Activated naive CD4-positive, alpha-beta T cell treated with anti-CD3 and anti-CD28 coated beads for 36 hours (primary cell): ENCODE results near the gene PTPN1. TPM values are rescaled to one million over a fixed set of nuclear protein-coding genes. Genes with fewer than 3 reads are reported as not detected.

ENCODE experiments used
- CTCF ChIA-PET: fragments of 350-600 bp; sonication (Branson Sonifier 250); formaldehyde crosslinking; loops from one replicate; lab custom pipeline; 2021; ENCODE audit warnings: antibody characterized with exemption; lab: Charles Lee
- DNase-seq: peaks from one replicate; pipeline ENCODE4 v3.0.0-alpha.2; 2020
- H3K27ac Mint-ChIP-seq: one replicate; pipeline ENCODE4 v1.8.0; 2021; ENCODE audit warnings: mild to moderate bottlenecking, mixed read lengths
- H3K27me3 Mint-ChIP-seq: one replicate; pipeline ENCODE4 v1.8.0; 2021; ENCODE audit warnings: low read depth, mixed read lengths
- H3K36me3 Mint-ChIP-seq: one replicate; pipeline ENCODE4 v1.8.0; 2021; ENCODE audit warnings: low read depth, mixed read lengths
- H3K4me1 Mint-ChIP-seq: one replicate; pipeline ENCODE4 v1.8.0; 2021; ENCODE audit warnings: low read depth, mixed read lengths
- H3K4me3 Mint-ChIP-seq: one replicate; pipeline ENCODE4 v1.8.0; 2021; ENCODE audit warnings: mild to moderate bottlenecking, moderate library complexity, mixed read lengths
- H3K9me3 Mint-ChIP-seq: one replicate; pipeline ENCODE4 v1.8.0; 2021; ENCODE audit warnings: mixed read lengths
- intact Hi-C: fragments of 100-400 bp; cut with micrococcal nuclease; formaldehyde crosslinking; loops from one replicate; pipeline ENCODE4 v1.15.1; 2023
- total RNA-seq, 2 experiments: library from RNA; stranded (reverse); gene quantifications; one replicate each; pipeline ENCODE4 v1.2.3, GENCODE V29; 2021

PTPN1 gene
- 100 to 1,000 TPM; 111 to 119 TPM for total RNA-seq

DNA sequence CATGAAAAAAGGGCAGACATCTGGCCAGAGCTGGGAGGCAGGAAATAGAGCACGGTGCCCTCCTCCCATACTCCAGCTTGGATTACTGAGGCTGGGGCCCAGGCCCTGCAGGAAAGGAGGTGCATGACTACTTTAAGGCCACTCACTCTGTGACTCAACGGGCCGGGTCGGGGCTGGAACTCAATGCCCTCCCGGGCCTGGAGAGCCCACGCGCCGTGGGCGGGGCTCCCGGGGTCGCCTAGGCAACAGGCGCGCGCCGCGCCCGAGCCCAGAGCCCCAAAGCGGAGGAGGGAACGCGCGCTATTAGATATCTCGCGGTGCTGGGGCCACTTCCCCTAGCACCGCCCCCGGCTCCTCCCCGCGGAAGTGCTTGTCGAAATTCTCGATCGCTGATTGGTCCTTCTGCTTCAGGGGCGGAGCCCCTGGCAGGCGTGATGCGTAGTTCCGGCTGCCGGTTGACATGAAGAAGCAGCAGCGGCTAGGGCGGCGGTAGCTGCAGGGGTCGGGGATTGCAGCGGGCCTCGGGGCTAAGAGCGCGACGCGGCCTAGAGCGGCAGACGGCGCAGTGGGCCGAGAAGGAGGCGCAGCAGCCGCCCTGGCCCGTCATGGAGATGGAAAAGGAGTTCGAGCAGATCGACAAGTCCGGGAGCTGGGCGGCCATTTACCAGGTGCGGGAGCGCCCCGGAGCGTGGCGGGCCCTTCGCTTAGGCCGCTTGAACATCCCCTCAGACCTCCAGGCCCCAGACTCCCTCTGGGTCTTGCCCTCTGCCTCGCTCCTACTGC lies at the start of gene PTPN1:
TSS of gene PTPN1 (plus strand) at position 461 of the 783 bp plus-strand sequence. CDS start at position 606, 145 bp downstream.
- intact Hi-C loops = loop anchor here (1.0 to 5.0 kb wide), 8 partner anchors 9 to 422 kb away; partner anchors contain the start of genes ADNP and CEBPB

DNA sequence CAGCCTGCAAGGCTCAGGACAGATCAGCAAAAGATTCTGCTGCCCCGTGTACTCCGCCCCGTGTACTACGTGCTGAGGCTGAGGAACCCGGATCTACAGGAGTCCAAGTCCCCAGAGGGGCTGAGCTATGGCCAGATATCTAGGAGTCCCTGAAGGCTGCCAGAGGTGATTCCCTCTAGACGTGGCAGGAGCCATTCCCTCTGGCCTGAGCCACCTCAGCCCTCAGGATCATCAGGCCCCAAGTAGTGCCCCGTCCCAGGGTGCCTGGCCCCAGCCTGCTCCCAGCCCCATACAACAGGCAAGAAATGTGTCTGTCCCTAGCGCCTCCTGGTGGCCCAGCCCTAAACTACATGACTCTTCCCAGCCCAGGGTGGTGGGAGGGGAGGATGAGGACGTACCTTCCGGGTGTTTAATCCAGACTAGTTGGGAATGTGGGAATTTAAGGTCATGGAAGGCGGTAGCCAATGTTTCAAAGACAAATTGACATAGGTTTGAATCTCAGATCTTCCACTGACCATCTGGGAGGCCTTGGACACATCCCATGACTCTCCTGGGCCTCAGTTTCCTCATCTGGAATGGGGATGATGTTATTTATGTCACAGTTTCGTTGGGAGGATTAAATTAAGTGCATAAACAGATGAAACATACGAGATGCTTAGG lies 49.4 kb upstream of the PTPN1 start:
- no peaks in the 10 kb centered on the region for H3K9me3 Mint-ChIP-seq
- H3K27ac Mint-ChIP-seq = no peak overlapping the region
- H3K4me3 Mint-ChIP-seq = no peak overlapping the region
- H3K36me3 Mint-ChIP-seq = no peaks in the 10 kb centered on the region
- intact Hi-C loops = loop anchor here (1.0 to 10.0 kb wide), 4 partner anchors 122 to 476 kb away; partner anchors contain the start of genes CEBPB and SNAI1
- peaks cover 9% of the 10 kb centered on the region for H3K4me1 Mint-ChIP-seq
- peaks cover 4% of the 10 kb centered on the region for H3K27me3 Mint-ChIP-seq
- CTCF ChIA-PET = interaction anchor here (0.6 to 7.5 kb wide), 6 partner anchors 47 to 313 kb away, joined by 3 to 171 read pairs (median 3); partner anchors contain the start of gene CEBPB
- DNase-seq = peak; percentile 90

More for the DNA sequence above, at the start of gene PTPN1:
- peaks cover 37% of the 10 kb centered on the region for H3K4me1 Mint-ChIP-seq
- no peaks in the 10 kb centered on the region for H3K9me3 Mint-ChIP-seq
- CTCF ChIA-PET = interaction anchor here (1.7 to 6.4 kb wide), 8 partner anchors 10 to 67 kb away, joined by 4 to 51 read pairs (median 10); no protein-coding TSS in a partner anchor
- peak within 1 kb of the TSS; percentile 100 for H3K4me3 Mint-ChIP-seq
- H3K27me3 Mint-ChIP-seq = no peaks in the 10 kb centered on the region
- peak within 1 kb of the TSS; percentile 93 for H3K27ac Mint-ChIP-seq
- H3K36me3 Mint-ChIP-seq = peaks cover 30% of the 10 kb centered on the region
- peak; percentile 99 for DNase-seq

DNA sequence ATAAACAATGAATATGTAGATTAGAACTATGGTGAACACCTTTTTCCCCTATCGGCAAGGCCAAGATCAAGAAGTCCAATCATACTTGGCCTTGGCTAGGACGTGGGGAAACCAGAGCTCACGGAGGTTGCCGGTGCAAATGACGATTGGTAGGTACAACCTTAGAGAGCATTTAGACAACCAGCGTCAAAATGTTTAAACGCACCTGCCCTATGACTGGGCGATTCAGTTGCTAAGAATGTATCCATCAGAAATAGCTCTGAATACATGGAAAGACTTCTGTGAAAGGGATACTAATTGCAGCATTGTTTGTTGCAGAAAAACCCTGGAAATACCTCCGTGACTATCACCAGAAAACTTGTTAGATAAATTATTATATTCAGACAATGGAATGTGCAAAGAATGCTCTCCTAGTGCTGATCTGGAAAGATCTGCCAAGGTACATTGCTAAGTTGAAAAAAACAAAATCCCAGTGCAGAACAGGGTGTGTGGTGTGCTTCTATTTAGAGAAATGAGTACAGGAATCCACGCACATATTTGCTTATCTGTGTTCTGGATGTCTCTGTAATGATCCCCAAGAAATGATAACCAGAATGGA lies 48.0 kb upstream of the PTPN1 start:
- peaks cover 9% of the 10 kb centered on the region for H3K4me1 Mint-ChIP-seq
- intact Hi-C loops = loop anchor here (10.0 kb wide), 1 partner anchor 477 kb away; the partner anchor contains the start of gene SNAI1
- H3K4me3 Mint-ChIP-seq = no peak overlapping the region
- no peak overlapping the region for H3K27ac Mint-ChIP-seq
- no peaks in the 10 kb centered on the region for H3K9me3 Mint-ChIP-seq
- no peaks in the 10 kb centered on the region for H3K36me3 Mint-ChIP-seq
- DNase-seq = no peak
- CTCF ChIA-PET = interaction anchor here (0.5 to 7.5 kb wide), 14 partner anchors 10 to 425 kb away, joined by 3 to 171 read pairs (median 4); partner anchors contain the start of gene CEBPB
- no peaks in the 10 kb centered on the region for H3K27me3 Mint-ChIP-seq

DNA sequence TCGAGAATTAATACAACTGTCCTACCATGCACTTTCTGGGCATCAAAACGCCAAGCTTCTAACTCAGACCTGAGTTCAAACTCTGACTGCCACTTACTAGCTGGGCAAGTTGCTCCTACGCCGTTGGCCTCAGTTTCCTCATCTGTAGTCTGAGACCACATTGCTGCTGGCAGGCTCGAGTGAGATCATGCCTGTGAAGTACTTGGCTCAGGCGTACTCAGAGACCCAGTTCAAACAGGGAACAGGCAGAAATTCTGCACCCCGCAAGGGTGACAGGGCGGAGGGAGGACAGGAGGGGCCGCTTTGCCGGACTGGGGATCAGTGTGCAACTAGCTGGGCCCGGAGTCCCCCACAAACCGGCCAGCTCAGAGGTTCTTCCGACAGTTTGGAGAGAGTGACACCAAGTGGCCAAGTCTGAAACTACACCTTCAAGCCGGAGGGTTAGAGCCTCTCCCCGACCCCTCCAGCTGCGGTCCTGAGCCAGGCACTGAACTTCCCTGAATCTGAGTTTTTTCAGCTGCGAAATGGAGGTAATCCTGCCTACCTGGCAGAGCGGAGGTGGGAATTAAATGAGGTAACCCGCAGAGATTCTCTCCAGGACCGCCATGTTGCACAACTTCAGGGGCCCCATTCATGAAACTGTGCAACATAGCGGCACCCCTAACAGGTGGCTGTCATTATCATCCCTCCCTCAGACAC lies 46.0 kb upstream of the PTPN1 start:
- Mint-ChIP-seq H3K27ac (no peak overlapping the region), H3K36me3 (no peaks in the 10 kb centered on the region), H3K4me3 (no peak overlapping the region), H3K9me3 (no peaks in the 10 kb centered on the region), H3K27me3 (no peaks in the 10 kb centered on the region), H3K4me1 (peaks cover 11% of the 10 kb centered on the region)
- peak; percentile 59 for DNase-seq
- CTCF ChIA-PET = interaction anchor here (0.7 to 7.5 kb wide), 33 partner anchors 10 to 372 kb away, joined by 3 to 171 read pairs (median 4); partner anchors contain the start of gene CEBPB
- intact Hi-C loops = loop anchor here (1.0 to 10.0 kb wide), 4 partner anchors 106 to 479 kb away; partner anchors contain the start of genes CEBPB and SNAI1

DNA sequence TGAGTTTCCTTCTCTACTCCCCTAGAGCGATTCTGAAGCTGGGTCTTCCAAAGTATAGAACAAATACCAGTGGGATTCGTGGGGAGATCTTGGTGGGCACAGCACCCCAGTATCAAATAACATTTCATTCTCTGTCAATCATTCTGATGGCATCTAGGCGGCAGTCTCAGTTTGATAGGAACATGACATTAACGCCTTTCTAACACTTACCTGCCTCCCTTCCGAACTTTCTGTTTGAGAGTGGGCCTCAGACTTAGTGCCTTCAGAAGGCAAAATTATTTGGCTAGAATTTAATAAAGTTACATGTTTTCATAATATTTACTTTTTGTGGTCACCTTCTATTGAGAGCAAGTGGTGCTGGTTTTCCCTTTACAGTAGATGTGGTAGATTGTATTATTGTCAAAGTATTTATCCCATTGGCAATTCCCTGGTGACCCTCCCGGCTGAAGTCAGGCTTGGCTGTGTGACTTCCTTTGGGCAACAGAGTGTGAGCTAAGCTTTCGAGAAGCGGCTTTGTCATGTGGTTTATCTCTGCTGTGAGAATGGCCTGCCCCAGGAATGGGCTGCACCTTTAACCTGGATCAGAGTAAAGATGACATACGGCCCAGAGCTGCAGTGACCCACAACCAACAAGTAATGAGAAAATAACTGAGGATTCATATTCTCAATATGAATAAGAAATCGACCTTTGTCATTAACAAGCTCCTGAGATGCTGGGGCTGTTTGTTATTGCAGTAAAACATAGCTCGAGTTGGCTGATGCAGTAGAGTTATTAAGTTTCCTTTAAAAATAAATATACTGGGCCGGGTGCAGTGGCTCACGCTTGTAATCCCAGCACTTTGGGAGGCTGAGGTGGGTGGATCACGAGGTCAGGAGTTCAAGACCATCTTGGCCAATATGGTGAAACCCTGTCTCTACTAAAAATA lies 45.2 kb upstream of the PTPN1 start:
- H3K4me1 Mint-ChIP-seq = peaks cover 11% of the 10 kb centered on the region
- no peaks in the 10 kb centered on the region for H3K27me3 Mint-ChIP-seq
- no peaks in the 10 kb centered on the region for H3K36me3 Mint-ChIP-seq
- no peak overlapping the region for H3K27ac Mint-ChIP-seq
- no peak overlapping the region for H3K4me3 Mint-ChIP-seq
- intact Hi-C loops = loop anchor here (1.0 to 10.0 kb wide), 4 partner anchors 105 to 480 kb away; partner anchors contain the start of genes CEBPB and SNAI1
- no peak for DNase-seq
- no peaks in the 10 kb centered on the region for H3K9me3 Mint-ChIP-seq
- CTCF ChIA-PET = interaction anchor here (0.7 to 7.5 kb wide), 35 partner anchors 11 to 372 kb away, joined by 3 to 171 read pairs (median 4); partner anchors contain the start of genes CEBPB and UBE2V1

DNA sequence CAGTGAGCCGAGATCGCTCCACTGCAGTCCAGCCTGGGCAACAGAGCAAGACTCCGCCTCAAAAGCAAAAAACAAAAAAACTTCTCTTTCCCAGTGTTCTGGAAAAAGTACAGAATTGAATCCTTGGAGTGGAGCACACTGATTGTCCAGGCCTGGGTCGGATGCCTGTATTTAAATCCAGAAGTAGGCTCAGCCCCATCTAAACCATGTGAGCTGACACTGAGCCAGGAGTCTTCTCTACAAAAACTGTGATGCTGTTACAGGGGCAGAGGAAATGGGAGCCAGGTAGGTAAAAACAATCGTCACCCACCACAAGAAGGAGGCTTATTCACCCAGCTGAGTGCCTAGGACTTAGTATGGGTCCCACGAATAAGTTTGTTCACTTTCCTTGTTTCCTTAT lies 43.0 kb upstream of the PTPN1 start:
- no peaks in the 10 kb centered on the region for H3K27me3 Mint-ChIP-seq
- H3K27ac Mint-ChIP-seq = no peak overlapping the region
- H3K36me3 Mint-ChIP-seq = no peaks in the 10 kb centered on the region
- DNase-seq = no peak
- H3K4me1 Mint-ChIP-seq = peaks cover 17% of the 10 kb centered on the region
- intact Hi-C loops = loop anchor here (10.0 kb wide), 1 partner anchor 482 kb away; the partner anchor contains the start of gene SNAI1
- no peaks in the 10 kb centered on the region for H3K9me3 Mint-ChIP-seq
- CTCF ChIA-PET = interaction anchor here (1.0 to 7.5 kb wide), 3 partner anchors 16 to 281 kb away, joined by 3 to 171 read pairs (median 7); partner anchors contain the start of gene CEBPB
- no peak overlapping the region for H3K4me3 Mint-ChIP-seq

DNA sequence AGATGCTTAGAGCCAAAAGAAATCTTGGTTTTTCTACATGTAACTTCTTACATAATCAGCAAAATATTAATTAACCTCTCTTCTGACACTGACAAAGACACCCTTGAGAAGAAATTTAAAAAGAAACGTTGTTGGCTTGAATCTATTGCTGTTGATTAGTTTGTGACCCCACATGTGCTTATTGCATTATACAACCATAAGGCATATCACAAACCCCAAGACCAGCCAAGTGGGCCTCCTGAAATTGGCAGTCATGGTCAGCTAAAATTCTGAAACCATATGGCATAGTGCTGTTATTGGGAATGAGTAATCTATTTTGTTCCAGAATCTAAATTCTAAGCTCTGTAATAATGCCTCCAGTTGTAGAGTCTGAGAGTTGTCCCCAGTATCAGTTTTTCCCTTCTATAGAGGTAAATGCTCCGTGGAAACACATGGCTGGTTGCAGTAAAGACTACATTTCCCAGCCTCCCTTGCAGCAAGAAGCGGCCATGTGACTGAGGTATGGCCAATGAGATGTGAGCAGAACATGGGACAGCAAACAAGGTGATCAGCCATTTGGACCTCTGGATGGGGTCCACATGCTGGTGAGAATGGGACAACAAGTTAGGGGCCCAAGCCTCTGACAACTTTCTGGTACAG lies 42.3 kb upstream of the PTPN1 start:
- DNase-seq = peak; percentile 50
- CTCF ChIA-PET = interaction anchor here (1.0 to 2.2 kb wide), 4 partner anchors 16 to 298 kb away, joined by 3 to 10 read pairs (median 6); no protein-coding TSS in a partner anchor
- no peaks in the 10 kb centered on the region for H3K36me3 Mint-ChIP-seq
- no peak overlapping the region for H3K27ac Mint-ChIP-seq
- peaks cover 17% of the 10 kb centered on the region for H3K4me1 Mint-ChIP-seq
- intact Hi-C loops = loop anchor here (10.0 kb wide), 1 partner anchor 483 kb away; the partner anchor contains the start of gene SNAI1
- H3K4me3 Mint-ChIP-seq = no peak overlapping the region
- H3K9me3 Mint-ChIP-seq = no peaks in the 10 kb centered on the region
- no peaks in the 10 kb centered on the region for H3K27me3 Mint-ChIP-seq

DNA sequence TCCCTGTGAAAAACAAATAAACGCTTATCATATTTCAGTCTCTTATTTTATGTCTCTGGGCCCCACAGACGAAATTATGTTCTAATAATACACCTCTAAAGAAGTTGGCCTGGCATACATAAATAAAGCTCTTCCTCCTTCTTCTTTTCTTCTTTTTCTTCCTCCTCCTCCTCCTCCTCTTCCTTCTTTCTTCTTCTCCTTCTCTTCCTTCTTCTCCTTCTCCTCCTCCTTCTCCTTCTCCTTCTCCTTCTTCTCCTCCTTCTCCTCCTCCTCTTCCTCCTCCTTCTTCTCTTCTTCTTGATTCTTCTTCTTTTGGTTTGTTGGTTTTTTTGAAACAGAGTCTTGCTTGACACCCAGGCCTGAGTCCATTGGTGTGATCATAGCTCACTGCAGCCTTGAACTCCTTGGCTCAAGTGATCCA lies 41.8 kb upstream of the PTPN1 start:
- no peaks in the 10 kb centered on the region for H3K36me3 Mint-ChIP-seq
- DNase-seq = no peak
- H3K27me3 Mint-ChIP-seq = no peaks in the 10 kb centered on the region
- H3K27ac Mint-ChIP-seq = no peak overlapping the region
- H3K4me3 Mint-ChIP-seq = no peak overlapping the region
- H3K4me1 Mint-ChIP-seq = peaks cover 17% of the 10 kb centered on the region
- no peaks in the 10 kb centered on the region for H3K9me3 Mint-ChIP-seq
- CTCF ChIA-PET = interaction anchor here (0.7 to 2.2 kb wide), 5 partner anchors 15 to 299 kb away, joined by 3 to 10 read pairs (median 4); no protein-coding TSS in a partner anchor
- intact Hi-C loops = loop anchor here (10.0 kb wide), 1 partner anchor 484 kb away; the partner anchor contains the start of gene SNAI1

DNA sequence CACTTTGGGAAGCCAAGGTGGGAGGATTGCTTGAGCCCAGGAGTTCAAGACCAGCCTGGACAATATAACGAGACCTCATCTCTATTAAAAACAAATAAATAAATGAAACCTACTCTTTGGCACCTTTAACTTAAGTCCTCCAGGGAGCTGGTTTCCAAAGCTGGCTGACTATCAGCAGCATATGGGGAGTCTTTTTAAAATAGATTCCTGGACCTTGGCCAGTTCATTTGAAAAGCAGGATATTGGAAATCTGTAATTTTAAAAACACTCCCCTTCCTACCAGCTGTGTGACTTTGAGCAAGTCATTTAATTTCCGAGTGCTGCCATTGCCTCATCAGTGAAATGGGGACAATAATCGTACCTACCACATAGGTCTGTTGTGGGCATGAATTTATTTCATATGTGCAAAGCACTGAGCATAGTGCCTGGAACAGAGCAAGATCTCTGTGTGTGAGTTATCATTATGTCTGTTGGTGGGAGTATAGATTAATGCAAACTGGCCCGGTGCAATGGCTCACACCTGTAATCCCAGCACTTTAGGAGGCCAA lies 40.9 kb upstream of the PTPN1 start:
- Mint-ChIP-seq H3K4me1 (peaks cover 13% of the 10 kb centered on the region), H3K36me3 (no peaks in the 10 kb centered on the region), H3K4me3 (no peak overlapping the region), H3K27ac (no peak overlapping the region), H3K9me3 (no peaks in the 10 kb centered on the region), H3K27me3 (no peaks in the 10 kb centered on the region)
- intact Hi-C loops = loop anchor here (10.0 kb wide), 1 partner anchor 484 kb away; the partner anchor contains the start of gene SNAI1
- CTCF ChIA-PET = interaction anchor here (0.6 to 3.1 kb wide), 5 partner anchors 14 to 291 kb away, joined by 4 to 14 read pairs (median 4); no protein-coding TSS in a partner anchor
- no peak for DNase-seq
